Transverse colon (tissue), 4 donors: ENCODE data around the gene CSHL1.

Experiments
- CTCF ChIP-seq, 5 experiments: fragments of 200-600 bp in 3 of 5; fragments of 450-650 bp in 2 of 5; sonication (generic) in 3 of 5; IDR thresholded peaks; 1 replicate in 2 of 5; 2 replicates in 3 of 5; pipeline ENCODE4 v1.5.1; 2016 to 2017; ENCODE audit warnings: antibody characterized with exemption in 5 of 5, inconsistent platforms in 3 of 5, mild to moderate bottlenecking in 2 of 5, moderate library complexity in 1 of 5
- EP300 ChIP-seq: sonication (generic); formaldehyde crosslinking; IDR thresholded peaks from one replicate; pipeline ENCODE4 v1.6.1; 2017; ENCODE audit warnings: antibody characterized with exemption, low read depth
- POLR2A ChIP-seq: fragments of 450-650 bp; IDR thresholded peaks from one replicate; pipeline ENCODE4 v1.6.1; 2016; ENCODE audit warnings: antibody characterized with exemption, mild to moderate bottlenecking, moderate library complexity
- POLR2AphosphoS5 ChIP-seq, 3 donors: sonication (generic); formaldehyde crosslinking; IDR thresholded peaks; one replicate each; pipeline ENCODE4 v1.6.1; 2016; ENCODE audit warnings: antibody characterized with exemption in 3 of 3

- TF ChIP-seq CTCF (IDR thresholded peaks at IDR 0.05) (no peak), EP300 (no peak), POLR2A (no peak), POLR2AphosphoS5 (IDR thresholded peaks at IDR 0.05) (no peak)
Measured at GRCh38 chr17:63960430-63960829, 49.4 kb upstream of the CSHL1 start.
